Brain microvascular endothelial cell (primary cell): ENCODE measurements around the gene GAL.

ENCODE experiments used
- DNase-seq: peaks from one replicate; pipeline ENCODE4 v3.0.0-alpha.2; 2020
- H3K27ac ChIP-seq: fragments of 250-450 bp; sonication (Bioruptor Pico); 2 replicates; pipeline ENCODE4 v1.5.1; 2020; ENCODE audit warnings: mild to moderate bottlenecking, moderate library complexity
- H3K27me3 ChIP-seq: fragments of 250-450 bp; sonication (Bioruptor Pico); replicated peaks from 2 replicates; pipeline ENCODE4 v1.5.1; 2020; ENCODE audit warnings: mild to moderate bottlenecking
- H3K36me3 ChIP-seq: fragments of 250-450 bp; sonication (Bioruptor Pico); replicated peaks from 2 replicates; pipeline ENCODE4 v1.5.1; 2020; ENCODE audit warnings: mild to moderate bottlenecking
- H3K4me3 ChIP-seq: 2 replicates; pipeline ENCODE4 v1.5.1; 2011; ENCODE audit warnings: low read depth, mild to moderate bottlenecking, control low read depth, low read length, moderate library complexity
- in situ Hi-C: cut with HindIII; loops from 2 replicates; pipeline ENCODE4 v1.10.0; 2017; ENCODE audit warnings: low sequenced_read_pairs, low pct_ligation_motif_present
- TF ChIP-seq, protein P1 (sequence below): IDR thresholded peaks from 2 replicates; pipeline ENCODE4 v1.5.1; 2011; ENCODE audit warnings: low read depth, mild to moderate bottlenecking, moderate library complexity, low read length, control low read depth, inconsistent platforms; ENCODE audit errors: missing control alignments

The GAL gene

DNA sequence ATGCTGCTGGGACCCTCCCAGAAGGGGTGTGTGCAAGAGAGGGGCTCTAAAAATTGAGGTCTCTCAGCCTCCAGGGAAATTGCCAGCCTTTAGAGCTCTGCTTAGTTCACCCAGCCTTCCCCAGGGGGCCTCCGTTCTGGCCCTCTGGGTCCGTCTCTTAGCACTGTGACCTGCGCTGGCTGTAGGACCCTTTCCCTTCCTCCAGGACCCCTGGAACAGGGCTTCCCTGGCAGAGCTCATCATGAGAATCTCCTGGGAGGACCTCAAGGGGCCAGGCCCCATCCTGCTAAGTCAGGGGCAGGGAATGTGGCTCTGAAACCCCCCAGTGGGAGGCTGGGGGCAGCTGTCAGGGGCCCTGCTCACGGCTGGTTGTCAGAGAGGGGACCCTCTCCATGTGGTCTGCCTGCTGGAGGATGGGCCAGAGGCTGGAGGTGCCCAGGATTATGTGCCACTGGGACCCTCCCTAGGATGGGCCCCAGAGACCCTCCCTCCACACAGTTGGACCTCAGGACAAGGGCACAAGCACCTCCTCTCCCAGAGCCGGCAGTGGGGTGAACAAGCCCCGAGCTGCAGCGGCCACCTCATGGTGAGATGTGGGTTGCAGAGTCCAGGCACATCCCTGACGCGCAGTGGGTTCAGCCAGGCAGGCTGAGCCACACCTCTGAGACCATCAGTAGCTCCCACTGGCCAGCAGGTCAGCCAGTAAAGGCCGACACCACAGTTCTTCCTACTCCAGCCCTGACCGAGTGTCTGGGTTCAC, 27.1 kb upstream of the GAL start:
- TF ChIP-seq, protein P1, sequence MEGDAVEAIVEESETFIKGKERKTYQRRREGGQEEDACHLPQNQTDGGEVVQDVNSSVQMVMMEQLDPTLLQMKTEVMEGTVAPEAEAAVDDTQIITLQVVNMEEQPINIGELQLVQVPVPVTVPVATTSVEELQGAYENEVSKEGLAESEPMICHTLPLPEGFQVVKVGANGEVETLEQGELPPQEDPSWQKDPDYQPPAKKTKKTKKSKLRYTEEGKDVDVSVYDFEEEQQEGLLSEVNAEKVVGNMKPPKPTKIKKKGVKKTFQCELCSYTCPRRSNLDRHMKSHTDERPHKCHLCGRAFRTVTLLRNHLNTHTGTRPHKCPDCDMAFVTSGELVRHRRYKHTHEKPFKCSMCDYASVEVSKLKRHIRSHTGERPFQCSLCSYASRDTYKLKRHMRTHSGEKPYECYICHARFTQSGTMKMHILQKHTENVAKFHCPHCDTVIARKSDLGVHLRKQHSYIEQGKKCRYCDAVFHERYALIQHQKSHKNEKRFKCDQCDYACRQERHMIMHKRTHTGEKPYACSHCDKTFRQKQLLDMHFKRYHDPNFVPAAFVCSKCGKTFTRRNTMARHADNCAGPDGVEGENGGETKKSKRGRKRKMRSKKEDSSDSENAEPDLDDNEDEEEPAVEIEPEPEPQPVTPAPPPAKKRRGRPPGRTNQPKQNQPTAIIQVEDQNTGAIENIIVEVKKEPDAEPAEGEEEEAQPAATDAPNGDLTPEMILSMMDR = no peak

DNA sequence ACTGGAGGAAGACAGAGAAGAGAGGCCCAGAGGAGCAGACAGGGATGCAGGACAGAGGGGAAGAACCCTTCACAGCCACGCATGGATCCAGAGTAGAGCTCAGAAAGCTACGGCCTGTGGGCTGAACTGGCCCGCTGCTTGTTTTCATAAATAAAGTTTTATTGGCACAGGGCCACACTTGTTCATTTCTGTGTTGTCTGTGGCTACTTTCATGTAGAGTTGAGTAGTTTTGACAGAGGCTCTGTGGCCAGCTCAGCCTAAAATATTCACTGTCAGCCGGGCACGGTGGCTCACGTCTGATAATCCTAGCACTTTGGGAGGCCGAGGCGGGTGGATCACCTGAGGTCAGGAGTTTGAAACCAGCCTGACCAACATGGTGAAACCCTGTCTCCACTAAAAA, 26.2 kb upstream of the GAL start:
- TF ChIP-seq, protein P1 = no peak
- Histone ChIP-seq H3K4me3 (no peak overlapping the region), H3K27ac (no peak overlapping the region), H3K36me3 (no peaks in the 10 kb centered on the region), H3K27me3 (peaks cover 59% of the 10 kb centered on the region)
- DNase-seq = no peak
- in situ Hi-C loops = no loop called here

More for the DNA sequence above, 27.1 kb upstream of the GAL start:
- H3K27ac ChIP-seq = no peak overlapping the region
- H3K36me3 ChIP-seq = no peaks in the 10 kb centered on the region
- in situ Hi-C loops = no loop called here
- no peak for DNase-seq
- no peak overlapping the region for H3K4me3 ChIP-seq
- peaks cover 57% of the 10 kb centered on the region for H3K27me3 ChIP-seq

DNA sequence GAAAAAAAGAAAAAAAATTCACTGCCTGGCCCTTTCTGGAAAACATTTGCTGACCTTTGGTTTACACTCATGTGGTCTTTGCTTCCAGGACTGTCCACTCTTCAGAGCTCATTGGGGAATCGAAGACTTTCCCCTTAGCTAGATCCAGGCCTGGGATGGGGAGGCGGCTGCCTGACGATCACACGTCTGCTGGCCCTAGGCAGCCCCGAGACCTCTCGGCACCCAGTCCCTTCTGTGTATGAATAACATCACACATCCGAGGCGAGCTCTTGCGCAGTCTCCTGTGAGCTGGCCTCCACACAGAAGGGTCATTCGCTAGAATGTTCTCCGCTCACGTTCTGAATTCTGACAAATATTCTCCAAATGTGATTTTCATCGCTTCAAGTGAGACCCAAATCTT, 25.7 kb upstream of the GAL start:
- no peak overlapping the region for H3K4me3 ChIP-seq
- no peaks in the 10 kb centered on the region for H3K36me3 ChIP-seq
- TF ChIP-seq, protein P1 = no peak
- H3K27me3 ChIP-seq = peaks cover 58% of the 10 kb centered on the region
- no peak overlapping the region for H3K27ac ChIP-seq
- peak; percentile 5 for DNase-seq
- in situ Hi-C loops = no loop called here

DNA sequence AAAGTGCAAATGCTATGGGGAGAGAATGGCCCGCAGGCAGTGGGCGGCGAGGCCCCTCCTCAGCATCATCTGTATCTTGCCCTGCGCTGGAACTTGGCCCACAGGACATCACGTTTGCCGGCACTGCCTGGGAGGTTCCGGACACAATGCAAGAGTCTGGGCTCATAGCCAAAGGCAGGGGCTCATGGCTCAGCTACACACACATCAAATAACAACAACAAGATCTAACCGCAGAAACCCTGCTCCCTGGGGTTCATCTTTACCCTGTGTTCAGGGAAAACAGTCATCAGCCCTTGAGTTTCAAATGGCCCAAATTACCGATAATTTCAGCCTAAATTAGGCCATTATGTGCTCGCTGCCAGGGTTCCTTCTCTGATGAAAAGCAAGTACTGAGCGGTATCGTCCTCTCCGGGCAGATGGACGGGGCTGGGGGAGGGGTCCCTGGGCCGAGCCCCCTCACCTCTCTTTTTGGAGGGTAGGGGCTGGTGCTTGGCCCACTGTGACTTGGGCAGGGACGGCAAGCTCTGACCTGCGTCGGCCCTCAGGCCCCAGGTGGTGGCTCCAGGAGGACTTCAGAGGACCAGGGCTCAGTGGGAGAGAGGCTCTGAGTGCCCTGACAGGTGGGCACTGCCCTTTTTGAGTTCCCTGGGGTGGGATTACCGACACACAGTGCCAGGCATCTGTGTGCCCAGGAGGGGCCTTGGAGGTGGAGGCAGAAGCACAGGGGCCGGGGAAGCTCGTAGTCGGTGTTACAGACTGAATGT, 25.0 kb upstream of the GAL start:
- Histone ChIP-seq H3K27me3 (peaks cover 58% of the 10 kb centered on the region), H3K4me3 (no peak overlapping the region), H3K36me3 (no peaks in the 10 kb centered on the region), H3K27ac (no peak overlapping the region)
- DNase-seq = peak; percentile 98
- TF ChIP-seq, protein P1 = no peak
- in situ Hi-C loops = no loop called here

DNA sequence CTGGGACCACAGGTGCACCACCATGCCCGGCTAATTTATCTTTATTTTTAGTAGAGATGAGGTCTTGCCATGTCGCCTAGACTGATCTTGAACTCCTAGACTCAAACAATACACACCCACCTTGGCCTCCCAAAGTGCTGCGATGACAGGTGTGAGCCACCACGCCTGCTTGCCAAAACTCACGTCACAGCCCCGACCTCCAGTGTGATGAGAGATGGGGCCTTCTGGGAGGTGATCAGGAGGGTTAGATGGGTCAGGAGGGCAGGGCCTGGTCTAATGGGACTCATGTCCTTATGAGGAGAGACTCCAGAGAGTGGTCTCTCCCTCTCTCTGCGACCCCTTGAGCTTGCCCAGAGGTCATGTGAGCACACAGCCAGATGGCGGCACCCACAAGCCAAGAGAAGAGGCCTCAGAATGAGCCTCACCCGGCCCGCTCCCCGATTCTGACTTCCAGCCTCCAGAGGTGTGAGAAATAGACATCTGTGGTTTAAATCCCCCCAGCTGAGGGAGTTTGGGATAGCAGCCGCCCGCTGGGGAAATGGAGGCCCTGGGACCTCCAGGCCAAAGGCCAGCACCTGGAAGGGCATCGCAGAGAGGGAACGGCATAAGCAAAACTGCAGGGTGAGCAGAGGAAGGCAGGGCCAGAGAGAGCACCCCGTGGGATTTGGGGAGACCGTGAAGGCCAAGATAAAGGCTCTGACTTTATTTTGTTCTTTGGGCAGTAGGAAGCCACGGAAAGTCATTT, 24.1 kb upstream of the GAL start:
- Histone ChIP-seq H3K36me3 (no peaks in the 10 kb centered on the region), H3K27me3 (peaks cover 59% of the 10 kb centered on the region), H3K27ac (no peak overlapping the region), H3K4me3 (no peak overlapping the region)
- TF ChIP-seq, protein P1 = no peak
- DNase-seq = no peak
- in situ Hi-C loops = no loop called here
